Activated naive CD4-positive, alpha-beta T cell treated with anti-CD3 and anti-CD28 coated beads, Interleukin-2, amount 10 ng/mL, durations not matched to agents 7 days and 5 days (primary cell): ENCODE results near the gene KAT8.

ENCODE experiments used
- CTCF ChIA-PET: fragments of 350-600 bp; sonication (Branson Sonifier 250); formaldehyde crosslinking; loops from one replicate; lab custom pipeline; 2021; ENCODE audit warnings: antibody characterized with exemption; lab: Charles Lee
- DNase-seq: peaks from one replicate; pipeline ENCODE4 v3.0.0-alpha.2; 2020
- H3K27ac Mint-ChIP-seq: one replicate; pipeline ENCODE4 v1.8.0; 2021; ENCODE audit warnings: mild to moderate bottlenecking, moderate library complexity, mixed read lengths
- H3K27me3 Mint-ChIP-seq: one replicate; pipeline ENCODE4 v1.8.0; 2021; ENCODE audit warnings: mild to moderate bottlenecking, mixed read lengths
- H3K36me3 Mint-ChIP-seq: one replicate; pipeline ENCODE4 v1.8.0; 2021; ENCODE audit warnings: mixed read lengths
- H3K4me1 Mint-ChIP-seq: one replicate; pipeline ENCODE4 v1.8.0; 2021; ENCODE audit warnings: mixed read lengths
- H3K4me3 Mint-ChIP-seq: one replicate; pipeline ENCODE4 v1.8.0; 2021; ENCODE audit warnings: mild to moderate bottlenecking, moderate library complexity, mixed read lengths
- H3K9me3 Mint-ChIP-seq: one replicate; pipeline ENCODE4 v1.8.0; 2021; ENCODE audit warnings: mixed read lengths

Gene KAT8

GRCh38 chr16:31107465-31107867 is 10.0 kb upstream of the KAT8 start:
- Mint-ChIP-seq H3K27me3 (peaks cover 8% of the 10 kb centered on the region), H3K9me3 (no peaks in the 10 kb centered on the region), H3K4me1 (peaks cover 32% of the 10 kb centered on the region), H3K4me3 (peak overlapping the region; percentile 82), H3K27ac (peak overlapping the region; percentile 85), H3K36me3 (peaks cover 21% of the 10 kb centered on the region)
- DNase-seq: peak; percentile 30
- CTCF ChIA-PET: interaction anchor here (0.6 to 1.1 kb wide), 4 partner anchors 11 to 122 kb away, joined by 3 to 5 read pairs (median 4); partner anchors contain the start of gene HSD3B7

- peak within 1 kb of the TSS; percentile 85 for H3K27ac Mint-ChIP-seq
- CTCF ChIA-PET: interaction anchor here (1.0 kb wide), 2 partner anchors 12 to 17 kb away, joined by 3 to 5 read pairs; no protein-coding TSS in a partner anchor
- peak; percentile 82 for DNase-seq
These were observed 9.2 kb upstream of the KAT8 start, which contains the start of gene BCKDK for GRCh38 chr16:31108035-31108793. Gene BCKDK (plus strand): TSS chr16:31108386. CDS start chr16:31109224, 838 bp downstream.

DNA sequence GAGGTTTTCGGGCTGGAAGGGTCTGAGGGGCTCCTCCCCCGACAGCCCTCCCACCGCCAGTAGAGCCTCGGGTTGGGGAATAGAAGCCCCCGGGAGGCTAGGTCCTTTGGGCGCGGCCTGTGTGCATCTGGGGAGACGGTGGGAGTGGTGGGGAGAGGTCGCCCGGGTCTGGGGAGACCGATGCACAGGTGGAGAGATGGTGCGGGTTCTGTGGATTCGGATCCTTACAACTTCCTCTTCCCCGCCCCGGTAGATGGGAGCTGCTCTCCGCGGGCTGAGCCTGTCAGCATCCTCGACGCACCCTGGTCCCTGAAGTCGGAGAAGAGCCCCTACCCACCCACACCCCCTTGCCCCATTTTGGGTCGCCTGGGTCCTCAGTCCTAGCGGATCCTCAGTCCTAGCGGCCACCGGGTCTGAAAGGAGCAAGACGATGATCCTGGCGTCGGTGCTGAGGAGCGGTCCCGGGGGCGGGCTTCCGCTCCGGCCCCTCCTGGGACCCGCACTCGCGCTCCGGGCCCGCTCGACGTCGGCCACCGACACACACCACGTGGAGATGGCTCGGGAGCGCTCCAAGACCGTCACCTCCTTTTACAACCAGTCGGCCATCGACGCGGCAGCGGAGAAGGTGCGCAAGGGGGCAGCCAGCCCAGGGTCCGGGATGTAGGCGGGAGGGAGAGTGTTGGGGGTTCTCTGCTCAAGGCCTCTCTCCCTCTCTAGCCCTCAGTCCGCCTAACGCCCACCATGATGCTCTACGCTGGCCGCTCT is 8.5 kb upstream of the KAT8 start:
- CTCF ChIA-PET: no interaction called here
- Mint-ChIP-seq H3K27me3 (no peaks in the 10 kb centered on the region), H3K9me3 (no peaks in the 10 kb centered on the region), H3K27ac (peak overlapping the region; percentile 77), H3K4me3 (peak overlapping the region; percentile 79), H3K4me1 (peaks cover 36% of the 10 kb centered on the region), H3K36me3 (peaks cover 21% of the 10 kb centered on the region)
- DNase-seq: no peak

More at GRCh38 chr16:31108035-31108793, 9.2 kb upstream of the KAT8 start, which contains the start of gene BCKDK:
- Mint-ChIP-seq H3K27me3 (peaks cover 4% of the 10 kb centered on the region), H3K4me1 (peaks cover 32% of the 10 kb centered on the region), H3K9me3 (no peaks in the 10 kb centered on the region), H3K4me3 (peak within 1 kb of the TSS; percentile 82), H3K36me3 (peaks cover 21% of the 10 kb centered on the region)

DNA sequence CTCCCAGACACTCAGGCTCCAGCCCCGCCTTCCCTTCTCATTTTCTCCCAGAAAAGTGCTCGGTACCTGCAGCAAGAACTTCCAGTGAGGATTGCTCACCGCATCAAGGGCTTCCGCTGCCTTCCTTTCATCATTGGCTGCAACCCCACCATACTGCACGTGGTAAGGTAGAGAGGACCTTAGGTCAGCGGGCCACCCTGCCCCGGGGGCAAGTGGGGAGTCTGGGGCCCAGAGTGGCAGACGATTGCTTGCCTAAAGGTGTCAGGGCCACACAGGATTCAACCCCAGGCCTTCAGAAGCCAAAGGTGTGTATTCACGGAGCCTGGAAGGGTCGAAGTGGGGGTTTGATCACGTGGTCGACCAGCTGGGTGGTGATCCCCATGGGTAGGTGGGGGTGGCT is 7.8 kb upstream of the KAT8 start:
- H3K4me1 Mint-ChIP-seq: peaks cover 40% of the 10 kb centered on the region
- no peaks in the 10 kb centered on the region for H3K27me3 Mint-ChIP-seq
- H3K9me3 Mint-ChIP-seq: no peaks in the 10 kb centered on the region
- H3K27ac Mint-ChIP-seq: no peak overlapping the region
- H3K4me3 Mint-ChIP-seq: peak overlapping the region; percentile 79
- H3K36me3 Mint-ChIP-seq: peaks cover 21% of the 10 kb centered on the region
- no peak for DNase-seq
- CTCF ChIA-PET: interaction anchor here (0.6 kb wide), 1 partner anchor 32 kb away, joined by 3 read pairs; no protein-coding TSS in a partner anchor

DNA sequence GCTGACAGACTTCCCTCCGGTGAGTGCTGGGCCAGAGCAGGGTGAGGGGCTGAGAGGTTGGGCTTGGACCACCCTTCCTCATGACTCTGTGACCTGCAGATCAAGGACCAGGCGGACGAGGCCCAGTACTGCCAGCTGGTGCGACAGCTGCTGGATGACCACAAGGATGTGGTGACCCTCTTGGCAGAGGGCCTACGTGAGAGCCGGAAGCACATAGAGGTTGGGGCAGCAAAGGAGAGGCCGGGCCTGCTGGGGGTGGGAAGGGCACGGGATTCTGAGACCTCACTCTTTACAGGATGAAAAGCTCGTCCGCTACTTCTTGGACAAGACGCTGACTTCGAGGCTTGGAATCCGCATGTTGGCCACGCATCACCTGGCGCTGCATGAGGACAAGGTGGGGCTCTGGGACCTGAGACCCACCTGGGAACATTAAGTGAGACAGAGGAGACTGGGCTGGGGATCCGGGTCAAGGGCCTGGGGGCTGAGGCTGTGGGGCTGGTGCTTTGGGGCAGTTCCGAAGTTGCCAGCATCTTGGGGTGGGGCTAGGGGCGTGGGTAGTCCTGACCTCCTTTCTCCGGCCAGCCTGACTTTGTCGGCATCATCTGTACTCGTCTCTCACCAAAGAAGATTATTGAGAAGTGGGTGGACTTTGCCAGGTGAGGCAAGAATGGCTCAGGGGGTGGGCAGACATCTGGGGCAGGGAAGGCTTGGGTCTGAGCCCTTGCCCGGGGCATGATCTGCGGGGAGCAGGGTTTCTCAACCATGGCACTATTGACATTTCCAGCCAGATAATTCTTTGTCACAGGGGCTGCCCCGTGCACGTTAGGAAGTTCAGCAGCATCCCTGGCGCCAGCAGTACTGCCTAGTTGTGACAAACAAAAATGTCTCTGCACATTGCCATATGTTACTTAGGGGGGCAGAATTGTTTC is 7.1 kb upstream of the KAT8 start:
- Mint-ChIP-seq H3K4me1 (peaks cover 42% of the 10 kb centered on the region), H3K36me3 (peaks cover 21% of the 10 kb centered on the region), H3K9me3 (no peaks in the 10 kb centered on the region), H3K4me3 (peak overlapping the region; percentile 79), H3K27me3 (no peaks in the 10 kb centered on the region), H3K27ac (peak overlapping the region; percentile 50)
- CTCF ChIA-PET: interaction anchor here (0.6 kb wide), 1 partner anchor 32 kb away, joined by 3 read pairs; no protein-coding TSS in a partner anchor
- DNase-seq: no peak

DNA sequence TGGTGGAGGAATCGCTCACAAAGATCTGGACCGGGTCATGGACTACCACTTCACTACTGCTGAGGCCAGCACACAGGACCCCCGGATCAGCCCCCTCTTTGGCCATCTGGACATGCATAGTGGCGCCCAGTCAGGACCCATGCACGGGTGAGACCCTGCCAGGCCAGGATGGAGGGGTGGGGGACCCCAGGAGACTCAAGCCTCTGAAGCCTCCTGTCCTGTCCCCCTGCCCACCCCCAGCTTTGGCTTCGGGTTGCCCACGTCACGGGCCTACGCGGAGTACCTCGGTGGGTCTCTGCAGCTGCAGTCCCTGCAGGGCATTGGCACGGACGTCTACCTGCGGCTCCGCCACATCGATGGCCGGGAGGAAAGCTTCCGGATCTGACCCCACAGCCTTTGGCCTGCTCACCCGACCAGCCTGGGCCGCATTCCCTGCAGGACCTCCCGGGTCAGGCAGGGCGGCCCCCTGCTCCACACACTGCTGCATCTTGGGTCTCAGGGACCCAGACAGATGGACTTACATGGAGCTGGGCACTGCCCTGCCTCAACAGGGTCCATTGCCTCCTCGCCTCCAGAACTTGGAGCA is 5.5 kb upstream of the KAT8 start:
- Mint-ChIP-seq H3K9me3 (no peaks in the 10 kb centered on the region), H3K4me3 (no peak overlapping the region), H3K27me3 (no peaks in the 10 kb centered on the region), H3K27ac (no peak overlapping the region), H3K36me3 (peaks cover 21% of the 10 kb centered on the region), H3K4me1 (peaks cover 38% of the 10 kb centered on the region)
- CTCF ChIA-PET: interaction anchor here (0.7 to 0.9 kb wide), 2 partner anchors 16 to 30 kb away, joined by 3 read pairs; no protein-coding TSS in a partner anchor
- no peak for DNase-seq

- peak overlapping the region; percentile 45 for H3K27ac Mint-ChIP-seq
- peaks cover 21% of the 10 kb centered on the region for H3K36me3 Mint-ChIP-seq
- H3K9me3 Mint-ChIP-seq: no peaks in the 10 kb centered on the region
- H3K4me3 Mint-ChIP-seq: no peak overlapping the region
- no peak for DNase-seq
- no peaks in the 10 kb centered on the region for H3K27me3 Mint-ChIP-seq
- H3K4me1 Mint-ChIP-seq: peaks cover 32% of the 10 kb centered on the region
- CTCF ChIA-PET: interaction anchor here (0.7 to 2.1 kb wide), 2 partner anchors 10 to 29 kb away, joined by 3 to 5 read pairs; no protein-coding TSS in a partner anchor
These were observed 4.8 kb upstream of the KAT8 start for GRCh38 chr16:31112711-31113110.

GRCh38 chr16:31113121-31114120 is 4.0 kb upstream of the KAT8 start:
- no peak for DNase-seq
- H3K9me3 Mint-ChIP-seq: no peaks in the 10 kb centered on the region
- H3K36me3 Mint-ChIP-seq: peaks cover 21% of the 10 kb centered on the region
- CTCF ChIA-PET: interaction anchor here (2.1 kb wide), 1 partner anchor 11 kb away, joined by 5 read pairs; no protein-coding TSS in a partner anchor
- no peak overlapping the region for H3K4me3 Mint-ChIP-seq
- H3K27me3 Mint-ChIP-seq: no peaks in the 10 kb centered on the region
- H3K4me1 Mint-ChIP-seq: peaks cover 34% of the 10 kb centered on the region
- peak overlapping the region; percentile 49 for H3K27ac Mint-ChIP-seq

- H3K27me3 Mint-ChIP-seq: no peaks in the 10 kb centered on the region
- no peak for DNase-seq
- no peaks in the 10 kb centered on the region for H3K9me3 Mint-ChIP-seq
- H3K36me3 Mint-ChIP-seq: peaks cover 21% of the 10 kb centered on the region
- H3K4me3 Mint-ChIP-seq: no peak overlapping the region
- CTCF ChIA-PET: interaction anchor here (2.1 kb wide), 1 partner anchor 12 kb away, joined by 5 read pairs; no protein-coding TSS in a partner anchor
- no peak overlapping the region for H3K27ac Mint-ChIP-seq
- peaks cover 37% of the 10 kb centered on the region for H3K4me1 Mint-ChIP-seq
These were observed 3.0 kb upstream of the KAT8 start for GRCh38 chr16:31114468-31114867.

GRCh38 chr16:31118223-31119155 is 1.0 kb downstream of the KAT8 start:
- peaks cover 24% of the 10 kb centered on the region for H3K36me3 Mint-ChIP-seq
- DNase-seq: no peak
- H3K4me3 Mint-ChIP-seq: peak overlapping the region; percentile 78
- H3K27ac Mint-ChIP-seq: peak overlapping the region; percentile 93
- H3K9me3 Mint-ChIP-seq: no peaks in the 10 kb centered on the region
- H3K27me3 Mint-ChIP-seq: no peaks in the 10 kb centered on the region
- CTCF ChIA-PET: interaction anchor here (1.1 to 1.7 kb wide), 3 partner anchors 17 to 24 kb away, joined by 3 to 8 read pairs (median 6); partner anchors contain the start of gene PRSS8
- H3K4me1 Mint-ChIP-seq: peaks cover 30% of the 10 kb centered on the region

GRCh38 chr16:31120129-31120528 is 2.7 kb downstream of the KAT8 start:
- Mint-ChIP-seq H3K9me3 (no peaks in the 10 kb centered on the region), H3K36me3 (peaks cover 24% of the 10 kb centered on the region), H3K27ac (no peak overlapping the region), H3K27me3 (no peaks in the 10 kb centered on the region), H3K4me1 (peaks cover 19% of the 10 kb centered on the region), H3K4me3 (no peak overlapping the region)
- DNase-seq: no peak
- CTCF ChIA-PET: interaction anchor here (1.7 to 3.2 kb wide), 2 partner anchors 22 kb away, joined by 8 to 19 read pairs; no protein-coding TSS in a partner anchor
